ENCODE measurements around the gene EXOC3L1. TPM values are rescaled to one million over a fixed set of nuclear protein-coding genes. Genes with fewer than 3 reads are reported as not detected.

The EXOC3L1 gene
- total and polyA plus RNA-seq, 2 of the 13 experiments (the other 11 are each of a cell fraction or from before 2014, with no cell fraction given) = 0.12 TPM; not detected in 1

DNA sequence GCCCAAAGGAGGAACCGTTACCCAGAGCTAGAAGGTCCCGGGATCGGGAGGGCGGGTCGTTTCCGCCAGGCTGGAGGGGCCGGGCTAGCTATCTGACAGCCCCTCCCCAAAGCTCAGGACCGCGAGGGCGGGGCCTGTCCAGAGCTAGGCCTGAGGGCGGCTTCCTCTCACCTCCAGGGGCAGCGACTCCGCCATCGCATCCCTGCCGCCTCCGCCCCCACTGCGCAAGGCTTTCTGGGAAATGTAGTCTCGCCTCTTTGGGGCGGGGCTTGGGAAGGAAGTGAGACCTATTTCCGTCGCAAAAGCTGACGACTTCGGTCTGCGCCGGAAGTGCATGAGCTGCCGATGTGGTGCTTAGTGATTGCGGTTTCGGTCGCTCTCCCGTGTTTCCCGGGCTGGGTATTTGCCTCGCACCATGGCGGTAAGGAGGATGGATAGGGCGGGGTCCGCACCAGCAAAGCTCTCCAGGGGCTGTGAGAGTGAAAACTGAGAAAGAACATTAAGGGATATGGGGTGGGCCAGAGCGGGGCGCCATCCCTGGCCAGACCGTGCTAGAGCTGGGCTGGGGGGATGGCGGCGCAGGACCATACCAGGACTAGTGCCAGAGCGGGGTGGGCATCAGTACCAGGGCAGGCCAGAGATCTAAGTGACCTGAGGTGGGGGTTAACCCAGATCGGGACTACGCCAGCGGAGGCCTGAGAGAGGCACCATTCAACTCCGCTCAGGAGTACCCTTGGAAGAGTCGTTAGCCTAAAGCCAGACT is 37.0 kb upstream of the EXOC3L1 start, which contains the start of gene TMEM208 (continued):
- TF ChIP-seq ZNF879 (CRISPR knock-in tag; IDR thresholded peaks at IDR 0.05) = no peak
- TF ChIP-seq TOPORS (CRISPR knock-in tag; IDR thresholded peaks at IDR 0.05) = no peak; the same call in 1 of the 2 replicates
- TF ChIP-seq SNAPC2 (CRISPR knock-in tag; IDR thresholded peaks at IDR 0.05) = peak; percentile 45; the same call in 1 of the 2 replicates
- peak; percentile 45; the same call in 1 of the 2 replicates for TF ChIP-seq FOXJ3 (CRISPR knock-in tag; IDR thresholded peaks at IDR 0.05; ENCODE audit: borderline replicate concordance)
- TF ChIP-seq, protein P1, sequence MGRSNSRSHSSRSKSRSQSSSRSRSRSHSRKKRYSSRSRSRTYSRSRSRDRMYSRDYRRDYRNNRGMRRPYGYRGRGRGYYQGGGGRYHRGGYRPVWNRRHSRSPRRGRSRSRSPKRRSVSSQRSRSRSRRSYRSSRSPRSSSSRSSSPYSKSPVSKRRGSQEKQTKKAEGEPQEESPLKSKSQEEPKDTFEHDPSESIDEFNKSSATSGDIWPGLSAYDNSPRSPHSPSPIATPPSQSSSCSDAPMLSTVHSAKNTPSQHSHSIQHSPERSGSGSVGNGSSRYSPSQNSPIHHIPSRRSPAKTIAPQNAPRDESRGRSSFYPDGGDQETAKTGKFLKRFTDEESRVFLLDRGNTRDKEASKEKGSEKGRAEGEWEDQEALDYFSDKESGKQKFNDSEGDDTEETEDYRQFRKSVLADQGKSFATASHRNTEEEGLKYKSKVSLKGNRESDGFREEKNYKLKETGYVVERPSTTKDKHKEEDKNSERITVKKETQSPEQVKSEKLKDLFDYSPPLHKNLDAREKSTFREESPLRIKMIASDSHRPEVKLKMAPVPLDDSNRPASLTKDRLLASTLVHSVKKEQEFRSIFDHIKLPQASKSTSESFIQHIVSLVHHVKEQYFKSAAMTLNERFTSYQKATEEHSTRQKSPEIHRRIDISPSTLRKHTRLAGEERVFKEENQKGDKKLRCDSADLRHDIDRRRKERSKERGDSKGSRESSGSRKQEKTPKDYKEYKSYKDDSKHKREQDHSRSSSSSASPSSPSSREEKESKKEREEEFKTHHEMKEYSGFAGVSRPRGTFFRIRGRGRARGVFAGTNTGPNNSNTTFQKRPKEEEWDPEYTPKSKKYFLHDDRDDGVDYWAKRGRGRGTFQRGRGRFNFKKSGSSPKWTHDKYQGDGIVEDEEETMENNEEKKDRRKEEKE (IDR thresholded peaks at IDR 0.05) = no peak
- no peak for TF ChIP-seq IKZF4 (CRISPR knock-in tag; IDR thresholded peaks at IDR 0.05; ENCODE audit: borderline replicate concordance, low read depth, not compliant biosample characterization)
- TF ChIP-seq FOXK1 (CRISPR knock-in tag; IDR thresholded peaks at IDR 0.05; ENCODE audit: borderline replicate concordance, low read depth) = peak; percentile 99
- no peak for TF ChIP-seq ZEB1 (IDR thresholded peaks at IDR 0.05; ENCODE audit: insufficient replicate concordance, low read depth)
- TF ChIP-seq, protein P2, sequence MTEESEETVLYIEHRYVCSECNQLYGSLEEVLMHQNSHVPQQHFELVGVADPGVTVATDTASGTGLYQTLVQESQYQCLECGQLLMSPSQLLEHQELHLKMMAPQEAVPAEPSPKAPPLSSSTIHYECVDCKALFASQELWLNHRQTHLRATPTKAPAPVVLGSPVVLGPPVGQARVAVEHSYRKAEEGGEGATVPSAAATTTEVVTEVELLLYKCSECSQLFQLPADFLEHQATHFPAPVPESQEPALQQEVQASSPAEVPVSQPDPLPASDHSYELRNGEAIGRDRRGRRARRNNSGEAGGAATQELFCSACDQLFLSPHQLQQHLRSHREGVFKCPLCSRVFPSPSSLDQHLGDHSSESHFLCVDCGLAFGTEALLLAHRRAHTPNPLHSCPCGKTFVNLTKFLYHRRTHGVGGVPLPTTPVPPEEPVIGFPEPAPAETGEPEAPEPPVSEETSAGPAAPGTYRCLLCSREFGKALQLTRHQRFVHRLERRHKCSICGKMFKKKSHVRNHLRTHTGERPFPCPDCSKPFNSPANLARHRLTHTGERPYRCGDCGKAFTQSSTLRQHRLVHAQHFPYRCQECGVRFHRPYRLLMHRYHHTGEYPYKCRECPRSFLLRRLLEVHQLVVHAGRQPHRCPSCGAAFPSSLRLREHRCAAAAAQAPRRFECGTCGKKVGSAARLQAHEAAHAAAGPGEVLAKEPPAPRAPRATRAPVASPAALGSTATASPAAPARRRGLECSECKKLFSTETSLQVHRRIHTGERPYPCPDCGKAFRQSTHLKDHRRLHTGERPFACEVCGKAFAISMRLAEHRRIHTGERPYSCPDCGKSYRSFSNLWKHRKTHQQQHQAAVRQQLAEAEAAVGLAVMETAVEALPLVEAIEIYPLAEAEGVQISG (CRISPR knock-in tag; IDR thresholded peaks at IDR 0.05) = peak; percentile 98
- no peak for TF ChIP-seq ZNF672 (CRISPR knock-in tag; IDR thresholded peaks at IDR 0.05)
- no peak for TF ChIP-seq ZNF235 (CRISPR knock-in tag; IDR thresholded peaks at IDR 0.05; ENCODE audit: borderline replicate concordance)
- no peak for TF ChIP-seq CHD4 (IDR thresholded peaks at IDR 0.05; ENCODE audit: borderline replicate concordance, low read length)
- no peak for TF ChIP-seq TRIM24 (CRISPR knock-in tag; IDR thresholded peaks at IDR 0.05)
- no peak for TF ChIP-seq KLF13 (CRISPR knock-in tag; IDR thresholded peaks at IDR 0.05)
- TF ChIP-seq, protein P3, sequence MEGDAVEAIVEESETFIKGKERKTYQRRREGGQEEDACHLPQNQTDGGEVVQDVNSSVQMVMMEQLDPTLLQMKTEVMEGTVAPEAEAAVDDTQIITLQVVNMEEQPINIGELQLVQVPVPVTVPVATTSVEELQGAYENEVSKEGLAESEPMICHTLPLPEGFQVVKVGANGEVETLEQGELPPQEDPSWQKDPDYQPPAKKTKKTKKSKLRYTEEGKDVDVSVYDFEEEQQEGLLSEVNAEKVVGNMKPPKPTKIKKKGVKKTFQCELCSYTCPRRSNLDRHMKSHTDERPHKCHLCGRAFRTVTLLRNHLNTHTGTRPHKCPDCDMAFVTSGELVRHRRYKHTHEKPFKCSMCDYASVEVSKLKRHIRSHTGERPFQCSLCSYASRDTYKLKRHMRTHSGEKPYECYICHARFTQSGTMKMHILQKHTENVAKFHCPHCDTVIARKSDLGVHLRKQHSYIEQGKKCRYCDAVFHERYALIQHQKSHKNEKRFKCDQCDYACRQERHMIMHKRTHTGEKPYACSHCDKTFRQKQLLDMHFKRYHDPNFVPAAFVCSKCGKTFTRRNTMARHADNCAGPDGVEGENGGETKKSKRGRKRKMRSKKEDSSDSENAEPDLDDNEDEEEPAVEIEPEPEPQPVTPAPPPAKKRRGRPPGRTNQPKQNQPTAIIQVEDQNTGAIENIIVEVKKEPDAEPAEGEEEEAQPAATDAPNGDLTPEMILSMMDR (CRISPR knock-in tag; IDR thresholded peaks at IDR 0.05) = peak; percentile 61
- TF ChIP-seq ZNF251 (CRISPR knock-in tag; IDR thresholded peaks at IDR 0.05) = no peak
- TF ChIP-seq, protein P4, sequence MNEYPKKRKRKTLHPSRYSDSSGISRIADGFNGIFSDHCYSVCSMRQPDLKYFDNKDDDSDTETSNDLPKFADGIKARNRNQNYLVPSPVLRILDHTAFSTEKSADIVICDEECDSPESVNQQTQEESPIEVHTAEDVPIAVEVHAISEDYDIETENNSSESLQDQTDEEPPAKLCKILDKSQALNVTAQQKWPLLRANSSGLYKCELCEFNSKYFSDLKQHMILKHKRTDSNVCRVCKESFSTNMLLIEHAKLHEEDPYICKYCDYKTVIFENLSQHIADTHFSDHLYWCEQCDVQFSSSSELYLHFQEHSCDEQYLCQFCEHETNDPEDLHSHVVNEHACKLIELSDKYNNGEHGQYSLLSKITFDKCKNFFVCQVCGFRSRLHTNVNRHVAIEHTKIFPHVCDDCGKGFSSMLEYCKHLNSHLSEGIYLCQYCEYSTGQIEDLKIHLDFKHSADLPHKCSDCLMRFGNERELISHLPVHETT (CRISPR knock-in tag; conservative IDR thresholded peaks at IDR 0.05) = peak; percentile 97
- peak; percentile 79; the same call in 1 of the 2 replicates for TF ChIP-seq KAT7 (CRISPR knock-in tag; IDR thresholded peaks at IDR 0.05; ENCODE audit: borderline replicate concordance)

Data from HepG2 (cell line).